Measurements from ENCODE around the gene ATP9A.
"Not testable (repeated sequence)": the region's sequence is repeated elsewhere in the genome, so short reads cannot be mapped to it uniquely, and the experiment has no call there.

The ATP9A gene

DNA sequence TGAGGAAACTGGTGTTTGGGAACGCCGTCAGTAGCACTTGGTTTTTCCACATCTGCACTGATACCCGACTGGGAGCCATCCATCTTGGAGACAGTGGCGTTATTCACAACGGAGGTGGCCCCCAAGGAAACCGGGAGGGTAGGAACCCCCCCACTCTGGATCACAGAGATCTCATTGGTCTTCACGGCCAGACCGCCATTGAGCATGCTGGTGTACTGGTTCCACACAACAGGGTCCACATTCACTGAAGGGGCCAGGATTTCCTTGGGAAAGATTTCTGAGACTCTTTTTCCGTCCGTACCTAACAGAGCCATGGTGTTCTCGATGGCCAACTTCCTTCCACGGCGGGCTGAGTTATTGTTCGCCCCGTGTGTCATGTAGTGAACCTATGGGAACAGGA is 16.1 kb upstream of the ATP9A start:
- H3K27me3 ChIP-seq (ENCODE audit: insufficient read depth, low read length): no peaks in the 10 kb centered on the region
- H2AFZ ChIP-seq (ENCODE audit: low read depth, low read length): no peak overlapping the region
- H3K36me3 ChIP-seq (ENCODE audit: insufficient read depth, low read length): peaks cover 84% of the 10 kb centered on the region
- H3K4me3 ChIP-seq (ENCODE audit: low read length): no peak overlapping the region
- no peaks in the 10 kb centered on the region for H3K4me1 ChIP-seq (ENCODE audit: insufficient read depth, low read length)
- no peaks in the 10 kb centered on the region for H3K9me3 ChIP-seq (ENCODE audit: low read length)

DNA sequence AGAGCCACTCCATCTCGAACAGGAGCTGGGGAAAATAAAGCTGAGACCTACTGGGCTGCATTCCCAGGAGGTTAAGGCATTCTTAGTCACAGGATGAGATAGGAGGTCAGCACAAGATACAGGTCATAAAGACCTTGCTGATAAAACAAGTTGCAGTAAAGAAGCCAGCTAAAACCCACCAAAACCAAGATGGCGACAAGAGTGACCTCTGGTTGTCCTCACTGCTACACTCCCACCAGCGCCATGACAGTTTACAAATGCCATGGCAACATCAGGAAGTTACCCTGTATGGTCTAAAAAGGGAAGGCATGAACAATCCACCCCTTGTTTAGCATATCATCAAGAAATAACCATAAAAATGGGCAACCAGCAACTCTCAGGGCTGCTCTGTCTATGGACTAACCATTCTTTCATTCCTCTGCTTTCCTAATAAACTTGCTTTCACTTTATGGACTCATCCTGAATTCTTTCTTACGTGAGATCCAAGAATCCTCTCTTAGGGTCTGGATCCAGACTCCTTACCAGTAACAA is 10.1 kb upstream of the ATP9A start:
- peaks cover 32% of the 10 kb centered on the region for H3K36me3 ChIP-seq (ENCODE audit: insufficient read depth, low read length)
- H3K27me3 ChIP-seq (ENCODE audit: insufficient read depth, low read length); H3K4me1 ChIP-seq (ENCODE audit: insufficient read depth, low read length); H3K4me3 ChIP-seq (ENCODE audit: low read length); H3K9me3 ChIP-seq (ENCODE audit: low read length); H2AFZ ChIP-seq (ENCODE audit: low read depth, low read length): not testable (repeated sequence)

- Histone ChIP-seq H3K4me3 (ENCODE audit: low read length) (no peak overlapping the region), H3K27me3 (ENCODE audit: insufficient read depth, low read length) (no peaks in the 10 kb centered on the region), H3K9me3 (ENCODE audit: low read length) (no peaks in the 10 kb centered on the region), H3K36me3 (ENCODE audit: insufficient read depth, low read length) (peaks cover 1% of the 10 kb centered on the region), H3K4me1 (ENCODE audit: insufficient read depth, low read length) (no peaks in the 10 kb centered on the region), H2AFZ (ENCODE audit: low read depth, low read length) (no peak overlapping the region)
These were observed 7.1 kb upstream of the ATP9A start for GRCh38 chr20:51775241-51775640.

GRCh38 chr20:51772236-51772635 is 4.0 kb upstream of the ATP9A start:
- no peaks in the 10 kb centered on the region for H3K9me3 ChIP-seq (ENCODE audit: low read length)
- H2AFZ ChIP-seq (ENCODE audit: low read depth, low read length): no peak overlapping the region
- no peaks in the 10 kb centered on the region for H3K36me3 ChIP-seq (ENCODE audit: insufficient read depth, low read length)
- peaks cover 6% of the 10 kb centered on the region for H3K4me1 ChIP-seq (ENCODE audit: insufficient read depth, low read length)
- no peak overlapping the region for H3K4me3 ChIP-seq (ENCODE audit: low read length)
- H3K27me3 ChIP-seq (ENCODE audit: insufficient read depth, low read length): no peaks in the 10 kb centered on the region

DNA sequence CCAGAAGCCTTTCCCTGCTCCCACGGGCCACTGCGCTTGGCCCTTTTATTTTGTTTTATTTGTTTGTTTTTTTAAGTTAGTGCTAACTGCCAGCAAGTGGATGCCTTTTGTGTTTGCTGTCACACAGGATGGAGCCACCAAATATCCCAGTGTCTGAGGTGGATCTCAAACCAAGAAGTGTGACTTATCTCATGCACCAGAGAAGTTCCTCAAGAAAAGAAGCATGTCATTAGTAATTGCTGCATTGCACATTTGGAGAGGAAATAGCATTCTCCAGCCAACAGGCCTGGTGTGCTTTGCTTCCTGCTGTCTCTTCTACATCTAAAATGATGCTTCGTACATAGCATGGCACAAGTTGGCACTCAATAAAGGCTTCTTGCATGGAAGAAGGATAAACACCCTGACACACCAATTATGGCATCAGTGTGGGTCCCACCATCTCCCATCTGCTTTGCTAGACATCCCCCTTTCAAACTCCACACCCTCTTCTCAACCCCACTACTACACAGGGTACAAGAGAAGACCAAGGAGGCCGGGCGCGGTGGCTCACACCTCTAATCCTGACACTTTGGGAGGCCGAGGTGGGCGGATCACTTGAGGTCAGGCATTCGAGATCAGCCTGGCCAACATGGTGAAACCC is 1.9 kb upstream of the ATP9A start:
- H3K4me1 ChIP-seq (ENCODE audit: insufficient read depth, low read length): peaks cover 8% of the 10 kb centered on the region
- H3K4me3 ChIP-seq (ENCODE audit: low read length): no peak overlapping the region
- no peaks in the 10 kb centered on the region for H3K9me3 ChIP-seq (ENCODE audit: low read length)
- no peaks in the 10 kb centered on the region for H3K36me3 ChIP-seq (ENCODE audit: insufficient read depth, low read length)
- H3K27me3 ChIP-seq (ENCODE audit: insufficient read depth, low read length): no peaks in the 10 kb centered on the region
- H2AFZ ChIP-seq (ENCODE audit: low read depth, low read length): no peak overlapping the region

- no peaks in the 10 kb centered on the region for H3K9me3 ChIP-seq (ENCODE audit: low read length)
- H3K27me3 ChIP-seq (ENCODE audit: insufficient read depth, low read length): no peaks in the 10 kb centered on the region
- peaks cover 8% of the 10 kb centered on the region for H3K4me1 ChIP-seq (ENCODE audit: insufficient read depth, low read length)
- peak overlapping the region; percentile 27 for H3K4me3 ChIP-seq (ENCODE audit: low read length)
- no peaks in the 10 kb centered on the region for H3K36me3 ChIP-seq (ENCODE audit: insufficient read depth, low read length)
- no peak overlapping the region for H2AFZ ChIP-seq (ENCODE audit: low read depth, low read length)
These were observed 748 bp upstream of the ATP9A start for GRCh38 chr20:51768759-51769517.

GRCh38 chr20:51766994-51767866 is 960 bp downstream of the ATP9A start:
- no peaks in the 10 kb centered on the region for H3K27me3 ChIP-seq (ENCODE audit: insufficient read depth, low read length)
- no peak overlapping the region for H2AFZ ChIP-seq (ENCODE audit: low read depth, low read length)
- H3K36me3 ChIP-seq (ENCODE audit: insufficient read depth, low read length): no peaks in the 10 kb centered on the region
- H3K4me3 ChIP-seq (ENCODE audit: low read length): peak overlapping the region; percentile 60
- H3K9me3 ChIP-seq (ENCODE audit: low read length): no peaks in the 10 kb centered on the region
- H3K4me1 ChIP-seq (ENCODE audit: insufficient read depth, low read length): peaks cover 8% of the 10 kb centered on the region

- not testable (repeated sequence) for H3K36me3 ChIP-seq (ENCODE audit: insufficient read depth, low read length)
These were observed 2.8 kb downstream of the ATP9A start for GRCh38 chr20:51765381-51765780.

DNA sequence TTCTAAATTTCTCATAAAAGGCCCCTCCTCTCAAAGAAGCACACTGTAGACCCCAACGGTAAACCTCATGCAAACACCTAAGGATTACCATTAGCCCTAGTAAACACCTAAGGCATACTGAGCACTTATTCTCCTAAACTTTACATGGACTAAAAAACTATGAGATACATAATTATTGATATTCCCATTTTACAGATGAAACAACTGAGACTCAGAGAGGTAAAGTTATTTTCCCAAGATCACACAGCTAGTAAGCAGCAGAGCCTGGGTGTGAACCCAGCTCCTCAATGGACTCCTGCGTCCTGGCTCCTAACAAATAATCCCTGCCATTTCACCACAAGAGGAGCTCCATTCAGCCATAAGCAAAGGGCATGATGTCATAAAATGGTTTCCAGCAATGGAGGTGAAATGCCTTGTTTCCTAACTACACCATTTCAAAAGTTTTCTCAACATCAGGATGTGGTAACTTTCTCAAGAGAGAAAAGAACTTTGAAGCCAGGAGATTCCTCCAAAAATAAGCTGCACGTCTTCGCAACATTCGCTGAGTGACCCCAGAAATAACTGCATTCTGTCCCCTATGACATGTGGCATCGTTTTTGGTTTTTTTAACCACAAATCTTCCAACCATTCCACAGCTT is 4.1 kb downstream of the ATP9A start:
- Histone ChIP-seq H2AFZ (ENCODE audit: low read depth, low read length) (no peak overlapping the region), H3K36me3 (ENCODE audit: insufficient read depth, low read length) (no peaks in the 10 kb centered on the region), H3K9me3 (ENCODE audit: low read length) (peaks cover 5% of the 10 kb centered on the region), H3K4me3 (ENCODE audit: low read length) (no peak overlapping the region), H3K4me1 (ENCODE audit: insufficient read depth, low read length) (peaks cover 10% of the 10 kb centered on the region), H3K27me3 (ENCODE audit: insufficient read depth, low read length) (no peaks in the 10 kb centered on the region)

More at GRCh38 chr20:51765381-51765780, 2.8 kb downstream of the ATP9A start:
- H3K27me3 ChIP-seq (ENCODE audit: insufficient read depth, low read length); H2AFZ ChIP-seq (ENCODE audit: low read depth, low read length); H3K4me3 ChIP-seq (ENCODE audit: low read length); H3K9me3 ChIP-seq (ENCODE audit: low read length): not testable (repeated sequence)
- peaks cover 11% of the 10 kb centered on the region for H3K4me1 ChIP-seq (ENCODE audit: insufficient read depth, low read length)

- Histone ChIP-seq H3K9me3 (ENCODE audit: low read length) (peaks cover 5% of the 10 kb centered on the region), H3K36me3 (ENCODE audit: insufficient read depth, low read length) (no peaks in the 10 kb centered on the region), H3K27me3 (ENCODE audit: insufficient read depth, low read length) (no peaks in the 10 kb centered on the region), H3K4me1 (ENCODE audit: insufficient read depth, low read length) (peaks cover 6% of the 10 kb centered on the region), H2AFZ (ENCODE audit: low read depth, low read length) (no peak overlapping the region), H3K4me3 (ENCODE audit: low read length) (no peak overlapping the region)
These were observed 7.2 kb downstream of the ATP9A start for GRCh38 chr20:51760905-51761546.

DNA sequence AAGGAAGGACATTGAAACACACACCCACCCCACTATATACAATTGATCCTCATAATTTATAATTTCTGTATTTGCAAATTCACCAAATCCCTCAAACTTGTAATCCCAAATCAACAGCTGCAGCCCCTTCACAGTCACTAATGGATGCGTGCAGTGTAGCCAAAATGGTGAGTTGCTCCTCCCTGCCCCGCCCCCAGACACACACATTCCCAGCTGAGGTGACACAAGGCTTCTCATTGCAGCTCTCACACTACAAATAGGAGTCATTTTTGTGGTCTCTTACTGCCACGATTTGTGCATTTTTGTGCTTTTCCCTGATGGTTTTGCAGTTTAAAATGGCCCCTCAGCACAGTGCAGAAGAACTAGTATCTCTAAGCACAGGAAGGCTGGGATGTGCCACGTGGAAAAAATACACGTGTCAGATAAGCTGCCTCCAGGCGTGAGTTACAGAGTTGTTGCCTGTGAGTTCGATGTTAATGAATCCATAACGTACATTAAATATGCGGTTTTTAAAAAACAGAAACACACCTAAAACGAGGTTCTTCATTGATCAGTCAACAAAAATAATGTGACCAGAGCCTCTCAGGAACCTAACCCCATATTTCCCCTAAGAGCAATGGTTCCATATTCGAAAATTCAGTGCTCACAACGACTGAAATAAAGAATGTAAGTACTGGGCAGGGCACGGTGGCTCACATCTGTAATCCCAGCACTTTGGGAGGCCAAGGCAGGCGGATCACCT is 8.2 kb downstream of the ATP9A start:
- Histone ChIP-seq H3K4me3 (ENCODE audit: low read length) (no peak overlapping the region), H3K9me3 (ENCODE audit: low read length) (peaks cover 5% of the 10 kb centered on the region), H3K27me3 (ENCODE audit: insufficient read depth, low read length) (no peaks in the 10 kb centered on the region), H3K36me3 (ENCODE audit: insufficient read depth, low read length) (no peaks in the 10 kb centered on the region), H2AFZ (ENCODE audit: low read depth, low read length) (no peak overlapping the region), H3K4me1 (ENCODE audit: insufficient read depth, low read length) (peaks cover 6% of the 10 kb centered on the region)

All from neuron (in vitro differentiated cells).